A204.1 (cell line): ENCODE data around the gene PPP2R3A.
"Not testable (repeated sequence)": the region's sequence is repeated elsewhere in the genome, so short reads cannot be mapped to it uniquely, and the experiment has no call there.

Source experiments
- FAIRE-seq: peaks from 2 replicates; lab custom pipeline; 2012; peaks lifted over from hg19 to GRCh38; lab: Jason Lieb, UNC

PPP2R3A gene

GRCh38 chr3:136036306-136036705, 70.8 kb downstream of the PPP2R3A start:
- no peak for FAIRE-seq

- no peak for FAIRE-seq
Observed at GRCh38 chr3:136038668-136039067, 73.1 kb downstream of the PPP2R3A start.

GRCh38 chr3:136042608-136043221, 77.2 kb downstream of the PPP2R3A start:
- FAIRE-seq, result peak; percentile 93

GRCh38 chr3:136044980-136045745, 79.6 kb downstream of the PPP2R3A start:
- FAIRE-seq, result no peak

GRCh38 chr3:136048068-136048467, 82.5 kb downstream of the PPP2R3A start:
- FAIRE-seq, result no peak

- FAIRE-seq, result no peak
Observed at GRCh38 chr3:136050250-136050649, 84.7 kb downstream of the PPP2R3A start.

- FAIRE-seq, result no peak
Observed at GRCh38 chr3:136055491-136055890, 90.0 kb downstream of the PPP2R3A start.

- no peak for FAIRE-seq
Observed at GRCh38 chr3:136067211-136067610, 101.7 kb downstream of the PPP2R3A start.

- FAIRE-seq, result no peak
Observed at GRCh38 chr3:136068708-136069107, 103.2 kb downstream of the PPP2R3A start.

GRCh38 chr3:136069933-136070332, 104.4 kb downstream of the PPP2R3A start:
- FAIRE-seq, result no peak

- FAIRE-seq, result no peak
Observed at GRCh38 chr3:136070334-136070733, 104.8 kb downstream of the PPP2R3A start.

- peak; percentile 79 for FAIRE-seq
Observed at GRCh38 chr3:136070953-136071949, 105.7 kb downstream of the PPP2R3A start.

- no peak for FAIRE-seq
Observed at GRCh38 chr3:136074546-136075170, 109.1 kb downstream of the PPP2R3A start.

- peak; percentile 99 for FAIRE-seq
Observed at GRCh38 chr3:136075218-136075808, 109.8 kb downstream of the PPP2R3A start.

GRCh38 chr3:136075811-136076210, 110.3 kb downstream of the PPP2R3A start:
- FAIRE-seq, result no peak

- peak; percentile 98 for FAIRE-seq
Observed at GRCh38 chr3:136078421-136079364, 113.2 kb downstream of the PPP2R3A start.

- not testable (repeated sequence) for FAIRE-seq
Observed at GRCh38 chr3:136083641-136084382, 118.3 kb downstream of the PPP2R3A start.

GRCh38 chr3:136085067-136085466, 119.5 kb downstream of the PPP2R3A start:
- FAIRE-seq, result not testable (repeated sequence)

- FAIRE-seq, result no peak
Observed at GRCh38 chr3:136093771-136094170, 128.2 kb downstream of the PPP2R3A start.

- no peak for FAIRE-seq
Observed at GRCh38 chr3:136105044-136105443, 139.5 kb downstream of the PPP2R3A start.
